Esophagus mucosa (tissue), 1 donor: Measurements from ENCODE around the gene ANKFY1. TPM values are rescaled to one million over a fixed set of nuclear protein-coding genes. Genes with fewer than 3 reads are reported as not detected.
A peak's percentile ranks its signal among the peaks of the same experiment; 100 is the strongest.

Source experiments
- ATAC-seq: fragments of 200-7000 bp; cut with Tn5 transposase; one replicate; pipeline ENCODE4 v1.9.1; 2020
- total RNA-seq: library from RNA; stranded (reverse); gene quantifications from one replicate; pipeline ENCODE4 v1.2.4, GENCODE V29; 2023
- donor health status: DM: yes; HTN: yes; CAD: no.

Gene ANKFY1
- total RNA-seq, 1 donor from 2014 or later, result 31.6 TPM

GRCh38 chr17:4175921-4176807 is 87.6 kb downstream of the ANKFY1 start:
- no peak for ATAC-seq

GRCh38 chr17:4174556-4174955 is 89.2 kb downstream of the ANKFY1 start:
- no peak for ATAC-seq

DNA sequence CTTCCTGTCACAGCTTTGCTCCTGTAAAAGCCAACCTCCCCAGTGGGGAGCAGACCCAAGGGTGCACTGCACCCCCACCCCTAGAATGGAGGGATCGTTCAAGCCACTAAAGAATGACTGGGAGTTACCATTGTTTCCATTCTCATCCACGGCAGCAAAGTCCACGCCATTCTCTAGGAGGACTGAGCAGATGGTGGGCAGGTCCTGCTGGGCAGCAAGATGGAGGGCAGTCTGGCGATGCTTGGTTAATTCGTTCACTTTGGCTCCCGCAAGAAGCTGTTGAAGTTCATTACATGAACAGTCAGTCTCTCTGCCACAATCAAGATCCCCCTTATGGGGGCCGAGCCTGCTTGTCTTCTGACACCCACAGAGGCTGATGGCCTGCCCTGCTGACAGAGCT is 90.0 kb downstream of the ANKFY1 start:
- no peak for ATAC-seq

- ATAC-seq, result no peak
Measured at GRCh38 chr17:4172356-4172755, 91.4 kb downstream of the ANKFY1 start.

GRCh38 chr17:4170639-4171280 is 93.0 kb downstream of the ANKFY1 start:
- no peak for ATAC-seq

DNA sequence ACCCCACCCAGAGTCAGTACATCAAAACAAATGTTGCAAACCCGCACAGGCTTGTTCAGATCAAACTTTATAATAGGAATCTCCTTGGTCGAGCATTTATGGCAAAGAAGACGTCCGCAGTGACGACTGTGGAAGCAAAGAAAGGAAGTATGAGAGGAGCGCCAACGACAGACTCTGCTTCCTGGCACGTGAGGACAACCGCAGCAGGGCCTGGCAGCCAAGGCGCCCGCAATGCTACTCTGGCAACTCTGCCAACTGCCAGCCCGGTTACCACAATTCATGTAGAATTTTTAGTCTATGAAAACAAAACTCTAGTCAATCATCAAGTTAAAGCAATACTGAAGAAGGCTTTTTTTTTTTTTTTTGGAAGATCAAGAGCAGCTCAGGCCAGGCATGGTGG is 96.0 kb downstream of the ANKFY1 start:
- no peak for ATAC-seq

- ATAC-seq, result no peak
Measured at GRCh38 chr17:4166419-4166818, 97.4 kb downstream of the ANKFY1 start.

GRCh38 chr17:4165301-4166010 is 98.3 kb downstream of the ANKFY1 start:
- no peak for ATAC-seq

DNA sequence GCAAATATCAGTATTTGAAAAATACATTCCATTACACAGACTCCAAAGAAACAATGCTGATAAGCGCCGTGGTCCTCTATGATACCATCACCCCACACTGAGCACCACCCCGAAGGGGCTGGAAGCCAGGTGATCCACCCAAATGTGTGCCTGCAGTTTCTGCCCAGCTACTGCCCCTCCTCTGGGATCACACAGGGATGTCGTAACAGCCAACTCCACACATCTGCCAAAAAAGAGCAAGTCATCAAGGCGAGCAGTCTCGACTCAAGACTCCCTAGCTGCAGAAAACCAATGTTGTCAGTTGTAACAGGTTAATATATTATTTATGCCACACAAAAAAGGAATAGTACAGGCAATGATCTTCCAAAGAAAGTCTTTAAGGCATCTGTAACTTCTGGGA is 99.8 kb downstream of the ANKFY1 start:
- no peak for ATAC-seq

GRCh38 chr17:4162775-4163466 is 100.9 kb downstream of the ANKFY1 start:
- ATAC-seq, result no peak

DNA sequence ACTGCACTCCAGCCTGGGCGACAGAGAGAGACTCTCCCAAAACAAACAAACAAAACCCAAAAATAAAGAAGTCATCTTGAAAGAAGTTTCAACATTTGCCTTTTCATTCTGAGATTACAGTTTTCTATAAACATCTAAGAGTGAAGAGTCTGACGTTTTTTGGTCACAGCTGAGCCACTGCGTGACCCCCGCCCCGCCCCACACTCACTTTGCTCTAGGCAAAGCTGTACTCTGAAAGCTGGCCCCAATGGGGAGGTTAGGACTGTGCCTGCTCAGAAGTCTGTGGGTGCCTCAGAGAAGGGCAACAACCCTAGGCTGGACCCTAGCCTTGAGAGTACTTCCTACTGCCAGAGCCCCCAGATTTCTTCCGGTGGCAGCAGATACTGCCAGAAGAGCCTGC is 101.5 kb downstream of the ANKFY1 start:
- no peak for ATAC-seq

GRCh38 chr17:4161967-4162305 is 101.8 kb downstream of the ANKFY1 start:
- ATAC-seq, result no peak

- peak; percentile 82 for ATAC-seq
Measured at GRCh38 chr17:4161192-4161966, 102.4 kb downstream of the ANKFY1 start.

GRCh38 chr17:4160294-4160859 is 103.4 kb downstream of the ANKFY1 start:
- ATAC-seq, result peak; percentile 73

GRCh38 chr17:4159761-4160160 is 104.0 kb downstream of the ANKFY1 start:
- ATAC-seq, result no peak

GRCh38 chr17:4157618-4158333 is 106.0 kb downstream of the ANKFY1 start:
- no peak for ATAC-seq

DNA sequence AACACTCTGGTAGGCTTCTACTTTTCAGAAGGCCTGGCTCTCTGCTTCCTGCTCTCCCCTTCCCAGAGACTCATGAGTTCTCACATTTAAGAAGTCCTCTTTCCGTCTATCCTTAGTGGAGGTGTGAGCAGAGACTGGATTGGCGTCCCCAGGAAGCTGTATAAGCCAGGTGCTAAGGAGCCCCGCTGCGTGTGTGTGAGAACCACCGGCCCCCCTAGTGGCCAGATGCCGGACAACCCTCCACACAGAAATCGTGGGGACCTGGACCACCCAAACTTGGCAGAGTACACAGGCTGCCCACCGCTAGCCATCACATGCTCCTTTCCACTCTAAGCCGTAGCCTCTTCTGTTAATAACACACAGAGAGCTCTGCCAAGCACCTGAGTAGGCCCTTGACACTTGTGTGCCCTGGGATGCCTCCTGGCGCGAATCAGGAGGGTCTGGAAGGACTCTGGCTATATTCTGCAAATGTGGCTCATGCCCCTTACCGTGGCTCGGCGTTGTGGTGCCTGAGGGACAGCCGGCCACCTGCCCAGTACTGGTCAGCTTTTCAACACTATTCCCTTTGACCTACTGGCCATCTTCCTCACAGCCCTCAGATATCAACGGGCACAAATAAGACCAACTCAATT is 106.9 kb downstream of the ANKFY1 start:
- ATAC-seq, result no peak

- no peak for ATAC-seq
Measured at GRCh38 chr17:4155980-4156620, 107.7 kb downstream of the ANKFY1 start.

GRCh38 chr17:4154201-4154600 is 109.6 kb downstream of the ANKFY1 start:
- no peak for ATAC-seq

GRCh38 chr17:4152471-4152870 is 111.3 kb downstream of the ANKFY1 start:
- no peak for ATAC-seq
